IMR-90 (cell line): ENCODE measurements around the gene GPR180. TPM values are rescaled to one million over a fixed set of nuclear protein-coding genes. Genes with fewer than 3 reads are reported as not detected.

ENCODE experiments used
- ATAC-seq: fragments of 200-7000 bp; cut with Tn5 transposase; 2 replicates; pipeline ENCODE4 v1.9.1; 2020; ENCODE audit warnings: low read depth, mild to moderate bottlenecking, moderate library complexity
- BruUV-seq: library from RNA; stranded (reverse); fragments of 400-500 nt; replicated peaks from 2 replicates; lab custom pipeline; 2021; lab: Mats Ljungman, UMichigan
- CTCF ChIA-PET: fragments of 300-600 bp; formaldehyde crosslinking; extraction: SDS; loops from one replicate; lab custom pipeline; 2021; ENCODE audit warnings: antibody characterized with exemption; lab: Yijun Ruan, JAX
- POLR2A ChIA-PET: fragments of 300-600 bp; sonication (Branson Sonifier 250); formaldehyde crosslinking; loops from one replicate; lab custom pipeline; 2022; ENCODE audit warnings: antibody characterized with exemption; ENCODE audit not compliant: unreplicated experiment; lab: Charles Lee
- DNase-seq: peaks from one replicate; pipeline ENCODE4 v3.0.0; 2013
- H2AFZ ChIP-seq: replicated peaks from 2 replicates; pipeline ENCODE3; 2013; ENCODE audit warnings: low read length, mild to moderate bottlenecking; ENCODE audit not compliant: poor library complexity
- H2AK5ac ChIP-seq: 2 replicates; pipeline ENCODE4 v1.6.1; 2013; ENCODE audit warnings: low read depth, low read length, inconsistent platforms
- H2AK9ac ChIP-seq: replicated peaks from 2 replicates; pipeline ENCODE3; 2013; ENCODE audit warnings: mild to moderate bottlenecking, low read depth, low read length, moderate library complexity; ENCODE audit not compliant: poor library complexity
- H2BK120ac ChIP-seq: 2 replicates; pipeline ENCODE4 v1.6.1; 2013; ENCODE audit warnings: low read depth, low read length, inconsistent platforms
- H2BK15ac ChIP-seq: 3 replicates; pipeline ENCODE4 v1.6.1; 2013; ENCODE audit warnings: low read depth, low read length, inconsistent platforms
- H2BK20ac ChIP-seq: 2 replicates; pipeline ENCODE4 v1.6.1; 2013; ENCODE audit warnings: low read depth, mild to moderate bottlenecking, inconsistent platforms, low read length, moderate library complexity
- H2BK5ac ChIP-seq: 2 replicates; pipeline ENCODE4 v1.6.1; 2013; ENCODE audit warnings: mild to moderate bottlenecking, low read depth, low read length, inconsistent platforms; ENCODE audit not compliant: poor library complexity, severe bottlenecking
- H3K14ac ChIP-seq: replicated peaks from 2 replicates; pipeline ENCODE4 v1.6.1; 2013; ENCODE audit warnings: low read depth, low read length, inconsistent platforms
- H3K18ac ChIP-seq: 2 replicates; pipeline ENCODE4 v1.6.1; 2013; ENCODE audit warnings: low read depth, low read length, control low read depth
- H3K23ac ChIP-seq: 2 replicates; pipeline ENCODE4 v1.6.1; 2013; ENCODE audit warnings: low read depth, low read length, inconsistent platforms
- H3K27ac ChIP-seq: 2 replicates; pipeline ENCODE4 v1.5.1; 2013; ENCODE audit warnings: mild to moderate bottlenecking, control low read depth, low read length; ENCODE audit not compliant: insufficient read depth
- H3K27me3 ChIP-seq: 2 replicates; pipeline ENCODE4 v1.6.1; 2013; ENCODE audit warnings: low read length; ENCODE audit not compliant: control insufficient read depth, insufficient read depth
- H3K36me3 ChIP-seq: 2 replicates; pipeline ENCODE4 v1.6.1; 2013; ENCODE audit warnings: low read length, mixed read lengths; ENCODE audit not compliant: control insufficient read depth, insufficient read depth
- H3K4ac ChIP-seq: 2 replicates; pipeline ENCODE4 v1.6.1; 2013; ENCODE audit warnings: low read depth, low read length, inconsistent platforms
- H3K4me1 ChIP-seq: 2 replicates; pipeline ENCODE4 v1.6.1; 2013; ENCODE audit warnings: low read length, mixed read lengths; ENCODE audit not compliant: control insufficient read depth, insufficient read depth
- H3K4me2 ChIP-seq: 2 replicates; pipeline ENCODE4 v1.6.1; 2013; ENCODE audit warnings: low read depth, mild to moderate bottlenecking, control low read depth, low read length, moderate library complexity
- H3K4me3 ChIP-seq: 2 replicates; pipeline ENCODE4 v1.5.1; 2013; ENCODE audit warnings: low read depth, mild to moderate bottlenecking, control low read depth, low read length, moderate library complexity; ENCODE audit not compliant: insufficient read depth
- H3K56ac ChIP-seq: 2 replicates; pipeline ENCODE4 v1.6.1; 2013; ENCODE audit warnings: low read length, inconsistent platforms; ENCODE audit not compliant: insufficient read depth; ENCODE audit errors: extremely low read depth
- H3K79me1 ChIP-seq, 2 experiments: 2 replicates each; pipeline ENCODE4 v1.6.1; 2013; ENCODE audit warnings: low read length in 2 of 2, inconsistent platforms in 1 of 2, low read depth in 1 of 2
- H3K9ac ChIP-seq: 2 replicates; pipeline ENCODE4 v1.6.1; 2013; ENCODE audit warnings: low read depth, low read length, control low read depth
- H3K9me1 ChIP-seq: 2 replicates; pipeline ENCODE4 v1.6.1; 2013; ENCODE audit warnings: low read length, inconsistent platforms; ENCODE audit not compliant: insufficient read depth
- H3K9me3 ChIP-seq: 2 replicates; pipeline ENCODE4 v1.6.1; 2013; ENCODE audit warnings: low read length; ENCODE audit not compliant: control insufficient read depth, insufficient read depth
- H4K20me1 ChIP-seq: 2 replicates; pipeline ENCODE4 v1.6.1; 2013; ENCODE audit warnings: low read length, inconsistent platforms; ENCODE audit not compliant: insufficient read depth
- H4K5ac ChIP-seq: 2 replicates; pipeline ENCODE4 v1.6.1; 2013; ENCODE audit warnings: mild to moderate bottlenecking, low read depth, low read length, control low read depth
- H4K8ac ChIP-seq, 2 experiments: 2 replicates each; pipeline ENCODE4 v1.6.1; 2013; ENCODE audit warnings: low read depth in 2 of 2, low read length in 2 of 2, control low read depth in 1 of 2, inconsistent platforms in 1 of 2
- H4K91ac ChIP-seq: 2 replicates; pipeline ENCODE4 v1.6.1; 2013; ENCODE audit warnings: low read depth, low read length, inconsistent platforms; ENCODE audit not compliant: insufficient read depth
- CHD1 ChIP-seq: IDR thresholded peaks from 2 replicates; pipeline ENCODE4 v1.6.1; 2012; ENCODE audit warnings: low read depth, low read length, improper control_type of control experiment
- FOS ChIP-seq: fragments of 150-350 bp; IDR thresholded peaks from 2 replicates; pipeline ENCODE4 v1.6.1; 2016; ENCODE audit warnings: low read depth, low read length
- POLR2A ChIP-seq: IDR thresholded peaks from 2 replicates; pipeline ENCODE4 v1.6.1; 2012; ENCODE audit warnings: mild to moderate bottlenecking, low read depth, low read length
- RAD21 ChIP-seq: IDR thresholded peaks from 2 replicates; pipeline ENCODE4 v1.6.1; 2012; ENCODE audit warnings: low read length, improper control_type of control experiment
- RFX5 ChIP-seq: IDR thresholded peaks from 2 replicates; pipeline ENCODE4 v1.8.0; 2012; ENCODE audit warnings: low read depth, mild to moderate bottlenecking, low read length, moderate library complexity
- WGBS, 2 experiments: methylation state at CpG; one replicate each; pipeline versions ENCODE4 v1.1.5 to v1.1.7; 2013; ENCODE audit warnings: missing lambda C conversion rate in 2 of 2; ENCODE audit not compliant: insufficient read length in 1 of 2; ENCODE audit errors: extremely low coverage in 2 of 2; 5-methylcytosine and 5-hydroxymethylcytosine counted together
- dilution Hi-C: fragments of 300-500 bp; cut with HindIII; formaldehyde crosslinking; loops from one replicate; pipeline ENCODE4 v1.14.3; 2018; ENCODE audit warnings: low sequenced_read_pairs; ENCODE audit not compliant: unreplicated experiment
- in situ Hi-C: fragments of 300-500 bp; cut with MboI; formaldehyde crosslinking; loops from 3 replicates; pipeline ENCODE4 v1.14.3; 2019; ENCODE audit warnings: low sequenced_read_pairs, inconsistent platforms, mixed read lengths
- intact Hi-C: fragments of 100-400 bp; cut with micrococcal nuclease; formaldehyde crosslinking; loops from 2 replicates; pipeline ENCODE4 v1.10.0; 2022
- polyA plus RNA-seq, 3 experiments: library from polyadenylated mRNA; depleted of rRNA; stranded (reverse); fragments of >200 nt; gene quantifications; 2 replicates each; pipeline ENCODE4 v1.2.3, GENCODE V29; 2012; ENCODE audit warnings: low replicate concordance in 1 of 3
- total RNA-seq: library from RNA; depleted of rRNA; stranded (reverse); fragments of >200 nt; gene quantifications from 2 replicates; pipeline ENCODE4 v1.2.3, GENCODE V29; 2012
- TF ChIP-seq, protein P1 (sequence below): fragments of 150-350 bp; IDR thresholded peaks from 2 replicates; pipeline ENCODE4 v1.6.1; 2017; ENCODE audit warnings: mild to moderate bottlenecking, antibody characterized with exemption, low read length, low read depth

GPR180 gene
- total and polyA plus RNA-seq, 2 of the 4 experiments (the other 2 are of a cell fraction): 2.8 to 10.8 TPM

DNA sequence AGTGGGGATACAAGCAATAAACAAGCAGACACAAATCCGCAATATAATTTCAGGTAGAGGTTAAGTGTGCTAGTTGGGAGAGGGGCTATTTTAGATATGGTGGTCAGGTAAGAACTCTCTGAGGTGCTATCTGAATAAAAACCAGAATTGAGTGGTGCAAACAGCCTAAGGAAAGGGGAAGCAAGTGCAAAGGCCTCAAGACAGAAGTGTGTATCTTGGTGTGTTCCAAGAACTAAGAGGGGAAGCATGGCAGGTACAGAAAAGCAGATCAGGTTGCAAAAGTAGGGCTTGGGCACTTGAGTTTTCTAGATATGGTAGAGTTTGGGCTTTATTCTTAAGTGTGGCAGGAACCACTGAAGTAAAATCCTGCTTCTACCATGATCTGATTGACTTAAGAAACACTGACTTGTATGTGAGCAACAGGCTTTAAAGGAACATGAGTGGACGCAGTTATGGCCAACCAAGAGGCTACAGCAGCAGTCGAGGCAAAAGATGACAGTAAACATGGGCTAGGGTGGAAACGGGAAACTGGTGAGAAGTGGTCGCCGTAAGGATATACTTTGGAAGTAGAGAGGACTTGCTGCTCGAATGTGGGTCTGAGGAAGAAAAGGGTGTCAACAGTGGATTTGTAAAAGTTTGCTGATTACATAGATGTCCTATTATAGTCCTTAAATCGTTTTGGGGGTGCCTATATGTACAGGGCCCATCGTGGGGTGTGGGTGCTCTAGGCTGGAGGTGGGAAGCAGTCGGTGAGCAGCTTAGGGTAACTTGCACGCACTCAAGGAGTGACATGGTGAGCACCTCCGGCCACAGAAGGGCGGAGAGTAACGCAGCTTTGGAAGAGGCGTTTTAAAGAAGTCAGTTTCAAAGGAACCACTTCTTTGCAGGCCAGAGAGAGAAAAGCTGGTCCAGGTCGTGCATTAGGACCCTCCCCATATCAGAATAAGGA is 6.4 kb upstream of the GPR180 start:
- POLR2A ChIA-PET: interaction anchor here (0.5 kb wide), 1 partner anchor 25 kb away, joined by 6 read pairs; no protein-coding TSS in a partner anchor

More for the DNA sequence above, 6.4 kb upstream of the GPR180 start:
- H2BK120ac ChIP-seq: peak overlapping the region; percentile 41
- peak; percentile 30 for DNase-seq
- peak overlapping the region; percentile 88 for H2AFZ ChIP-seq
- H3K4me3 ChIP-seq: peak overlapping the region; percentile 63
- peak overlapping the region; percentile 34 for H2BK5ac ChIP-seq
- dilution Hi-C loops: no loop called here
- H2BK15ac ChIP-seq: no peak overlapping the region
- no peaks in the 10 kb centered on the region for H3K9me3 ChIP-seq
- intact Hi-C loops: no loop called here
- H3K4me2 ChIP-seq: peak overlapping the region; percentile 89
- TSS peak; percentile 66 for BruUV-seq
- peaks cover 8% of the 10 kb centered on the region for H3K36me3 ChIP-seq
- peak overlapping the region; percentile 31 for H2AK9ac ChIP-seq
- H3K9me1 ChIP-seq: peaks cover 9% of the 10 kb centered on the region; the same call in 1 of the 2 replicates
- H2AK5ac ChIP-seq: peak overlapping the region; percentile 39
- peaks cover 16 to 31% of the 10 kb centered on the region in 2 experiments for H3K79me1 ChIP-seq
- no peak overlapping the region for H2BK20ac ChIP-seq
- whole genome bisulfite sequencing, 2 experiments: 22% methylated on average over 6 of the region's 16 CpGs; no CpG with 5 or more reads in 1 of the 2 experiments
- peak overlapping the region; percentile 4; the same call in 1 of the 2 replicates for H3K18ac ChIP-seq
- peak overlapping the region; percentile 70 for H3K27ac ChIP-seq
- TF ChIP-seq POLR2A: no peak
- no peak for TF ChIP-seq RAD21
- TF ChIP-seq RFX5: no peak
- TF ChIP-seq CHD1: no peak
- TF ChIP-seq, protein P1, sequence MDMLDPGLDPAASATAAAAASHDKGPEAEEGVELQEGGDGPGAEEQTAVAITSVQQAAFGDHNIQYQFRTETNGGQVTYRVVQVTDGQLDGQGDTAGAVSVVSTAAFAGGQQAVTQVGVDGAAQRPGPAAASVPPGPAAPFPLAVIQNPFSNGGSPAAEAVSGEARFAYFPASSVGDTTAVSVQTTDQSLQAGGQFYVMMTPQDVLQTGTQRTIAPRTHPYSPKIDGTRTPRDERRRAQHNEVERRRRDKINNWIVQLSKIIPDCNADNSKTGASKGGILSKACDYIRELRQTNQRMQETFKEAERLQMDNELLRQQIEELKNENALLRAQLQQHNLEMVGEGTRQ: no peak
- no peak for TF ChIP-seq FOS
- H3K23ac ChIP-seq: peak overlapping the region; percentile 80
- H3K14ac ChIP-seq: peak overlapping the region; percentile 84
- peak overlapping the region; percentile 25 for H4K5ac ChIP-seq
- peak overlapping the region; percentile 48 to 86 for H4K8ac ChIP-seq
- CTCF ChIA-PET: interaction anchor here (1.0 to 1.4 kb wide), 2 partner anchors 9 to 23 kb away, joined by 3 to 4 read pairs; no protein-coding TSS in a partner anchor
- peak overlapping the region; percentile 84 for H3K56ac ChIP-seq
- peak overlapping the region; percentile 81 for H3K4ac ChIP-seq
- H4K20me1 ChIP-seq: no peaks in the 10 kb centered on the region
- peak overlapping the region; percentile 62 for H4K91ac ChIP-seq
- H3K9ac ChIP-seq: peak overlapping the region; percentile 89
- ATAC-seq: peak; percentile 64
- no peaks in the 10 kb centered on the region for H3K27me3 ChIP-seq
- in situ Hi-C loops: no loop called here
- peaks cover 9% of the 10 kb centered on the region for H3K4me1 ChIP-seq
